H9 (cell line): ENCODE results near the gene HES1. TPM values are rescaled to one million over a fixed set of nuclear protein-coding genes. Genes with fewer than 3 reads are reported as not detected.
A peak's percentile ranks its signal among the peaks of the same experiment; 100 is the strongest.

Experiments
- DNase-seq: peaks from one replicate; pipeline ENCODE4 v3.0.0-alpha.2; 2017
- H2AFZ ChIP-seq: one replicate; pipeline ENCODE4 v1.6.1; 2013; ENCODE audit warnings: mild to moderate bottlenecking, low read length, control low read depth, moderate library complexity
- H2AK5ac ChIP-seq: 2 replicates; pipeline ENCODE4 v1.6.1; 2013; ENCODE audit warnings: low read length, control low read depth, mixed read lengths; ENCODE audit not compliant: insufficient read length
- H2BK120ac ChIP-seq: one replicate; pipeline ENCODE4 v1.6.1; 2013; ENCODE audit warnings: low read depth, mild to moderate bottlenecking, low read length, control low read depth, inconsistent platforms; ENCODE audit not compliant: poor library complexity, severe bottlenecking
- H2BK12ac ChIP-seq: 2 replicates; pipeline ENCODE4 v1.6.1; 2013; ENCODE audit warnings: low read length, control low read depth, mixed read lengths, low read depth; ENCODE audit not compliant: insufficient read length
- H2BK15ac ChIP-seq: 2 replicates; pipeline ENCODE4 v1.6.1; 2013; ENCODE audit warnings: low read depth, low read length, control low read depth
- H2BK20ac ChIP-seq: one replicate; pipeline ENCODE4 v1.6.1; 2013; ENCODE audit warnings: low read depth, mild to moderate bottlenecking, low read length, control low read depth, inconsistent platforms; ENCODE audit not compliant: poor library complexity, severe bottlenecking
- H2BK5ac ChIP-seq: 2 replicates; pipeline ENCODE4 v1.6.1; 2013; ENCODE audit warnings: low read length, control low read depth, mixed read lengths; ENCODE audit not compliant: insufficient read length
- H3K14ac ChIP-seq: 2 replicates; pipeline ENCODE4 v1.6.1; 2013; ENCODE audit warnings: low read length, control low read depth; ENCODE audit not compliant: insufficient read depth
- H3K18ac ChIP-seq: 2 replicates; pipeline ENCODE4 v1.6.1; 2013; ENCODE audit warnings: low read depth, mild to moderate bottlenecking, mixed read lengths, low read length, control low read depth; ENCODE audit not compliant: insufficient read length
- H3K23ac ChIP-seq: 2 replicates; pipeline ENCODE4 v1.6.1; 2013; ENCODE audit warnings: low read length, control low read depth, mixed read lengths, low read depth; ENCODE audit not compliant: insufficient read length
- H3K23me2 ChIP-seq: 2 replicates; pipeline ENCODE4 v1.6.1; 2013; ENCODE audit warnings: low read depth, mild to moderate bottlenecking, mixed read lengths, low read length, control low read depth; ENCODE audit not compliant: insufficient read length, poor library complexity, severe bottlenecking
- H3K27ac ChIP-seq: 2 replicates; pipeline ENCODE4 v1.5.1; 2013; ENCODE audit warnings: low read length, control low read depth, mixed read lengths, low read depth; ENCODE audit not compliant: insufficient read length
- H3K27me3 ChIP-seq: 2 replicates; pipeline ENCODE4 v1.6.1; 2013; ENCODE audit warnings: low read length, control low read depth, inconsistent platforms; ENCODE audit not compliant: insufficient read depth
- H3K4ac ChIP-seq: 2 replicates; pipeline ENCODE4 v1.6.1; 2013; ENCODE audit warnings: low read depth, mild to moderate bottlenecking, control low read depth, inconsistent platforms, low read length, moderate library complexity
- H3K4me1 ChIP-seq: 2 replicates; pipeline ENCODE4 v1.6.1; 2013; ENCODE audit warnings: low read length, control low read depth, inconsistent platforms; ENCODE audit not compliant: insufficient read depth
- H3K4me2 ChIP-seq: 2 replicates; pipeline ENCODE4 v1.6.1; 2013; ENCODE audit warnings: low read length, control low read depth, mixed read lengths; ENCODE audit not compliant: insufficient read length, insufficient read depth
- H3K56ac ChIP-seq: 2 replicates; pipeline ENCODE4 v1.6.1; 2013; ENCODE audit warnings: low read depth, mild to moderate bottlenecking, mixed read lengths, low read length, control low read depth; ENCODE audit not compliant: insufficient read length
- H3K79me1 ChIP-seq: 2 replicates; pipeline ENCODE4 v1.6.1; 2013; ENCODE audit warnings: low read depth, mild to moderate bottlenecking, moderate library complexity, low read length, control low read depth, inconsistent platforms; ENCODE audit not compliant: insufficient read depth, poor library complexity, severe bottlenecking
- H3K79me2 ChIP-seq: 2 replicates; pipeline ENCODE4 v1.6.1; 2013; ENCODE audit warnings: low read length, control low read depth, inconsistent platforms; ENCODE audit not compliant: insufficient read depth
- H3K9ac ChIP-seq: 2 replicates; pipeline ENCODE4 v1.6.1; 2013; ENCODE audit warnings: low read length, control low read depth, mixed read lengths; ENCODE audit not compliant: insufficient read length; ENCODE audit errors: extremely low read depth
- H3K9me3 ChIP-seq: one replicate; pipeline ENCODE4 v1.6.1; 2013; ENCODE audit warnings: low read depth, low read length, inconsistent platforms; ENCODE audit not compliant: control insufficient read depth
- H3T11ph ChIP-seq: one replicate; pipeline ENCODE4 v1.6.1; 2013; ENCODE audit warnings: mild to moderate bottlenecking, low read length, control low read depth, inconsistent platforms
- H4K20me1 ChIP-seq: one replicate; pipeline ENCODE4 v1.6.1; 2013; ENCODE audit not compliant: control insufficient read depth, insufficient read length, insufficient read depth
- H4K5ac ChIP-seq: 2 replicates; pipeline ENCODE4 v1.6.1; 2013; ENCODE audit warnings: low read depth, mild to moderate bottlenecking, mixed read lengths, low read length, control low read depth; ENCODE audit not compliant: insufficient read length
- H4K8ac ChIP-seq: replicated peaks from 2 replicates; pipeline ENCODE4 v1.6.1; 2013; ENCODE audit warnings: low read length, control low read depth, mixed read lengths, low read depth; ENCODE audit not compliant: insufficient read length
- H4K91ac ChIP-seq: 2 replicates; pipeline ENCODE4 v1.6.1; 2013; ENCODE audit warnings: low read depth, mild to moderate bottlenecking, moderate library complexity, mixed read lengths, low read length, control low read depth; ENCODE audit not compliant: insufficient read length
- H3K27ac Mint-ChIP-seq, 3 experiments: 2 replicates in 2 of 3; 3 replicates in 1 of 3; pipeline ENCODE4 v1.8.0; 2020 to 2021; ENCODE audit warnings: mixed read lengths in 3 of 3, mild to moderate bottlenecking in 1 of 3, moderate library complexity in 1 of 3
- H3K27me3 Mint-ChIP-seq: 2 replicates; pipeline ENCODE4 v1.8.0; 2021; ENCODE audit warnings: low read depth, mild to moderate bottlenecking, moderate library complexity, mixed read lengths
- H3K36me3 Mint-ChIP-seq, 3 experiments: 2 replicates in 2 of 3; 3 replicates in 1 of 3; pipeline ENCODE4 v1.8.0; 2020 to 2021; ENCODE audit warnings: low read depth in 3 of 3, mixed read lengths in 3 of 3; ENCODE audit not compliant: insufficient read depth in 1 of 3
- H3K4me1 Mint-ChIP-seq, 2 experiments: 2 replicates each; pipeline ENCODE4 v1.8.0; 2020; ENCODE audit warnings: mixed read lengths in 2 of 2
- H3K4me3 Mint-ChIP-seq, 2 experiments: 2 replicates in 1 of 2; 3 replicates in 1 of 2; pipeline ENCODE4 v1.8.0; 2020 to 2021; ENCODE audit warnings: mild to moderate bottlenecking in 2 of 2, mixed read lengths in 2 of 2, moderate library complexity in 1 of 2
- H3K9me3 Mint-ChIP-seq, 2 experiments: 2 replicates in 1 of 2; 3 replicates in 1 of 2; pipeline ENCODE4 v1.8.0; 2020; ENCODE audit warnings: mild to moderate bottlenecking in 2 of 2, mixed read lengths in 2 of 2, moderate library complexity in 1 of 2
- WGBS: extraction: QIAGEN DNeasy Blood & Tissue Kit; methylation state at CpG from one replicate; pipeline ENCODE4 v1.1.7; 2013; ENCODE audit warnings: missing lambda C conversion rate, low lambda C conversion rate, mixed read lengths; ENCODE audit not compliant: insufficient read length; ENCODE audit errors: extremely low coverage; 5-methylcytosine and 5-hydroxymethylcytosine counted together
- total RNA-seq: library from RNA; stranded (reverse); gene quantifications from 2 replicates; pipeline ENCODE4 v1.2.1, GENCODE V29; 2021
- TF ChIP-seq, protein P1 (sequence below): fragments of 200-600 bp; sonication (generic); conservative IDR thresholded peaks from 3 replicates; pipeline ENCODE4 v1.8.0; 2021; ENCODE audit warnings: antibody characterized with exemption, mild to moderate bottlenecking

HES1 gene
- total RNA-seq, 1 experiment from 2014 or later, result 23.2 TPM

DNA sequence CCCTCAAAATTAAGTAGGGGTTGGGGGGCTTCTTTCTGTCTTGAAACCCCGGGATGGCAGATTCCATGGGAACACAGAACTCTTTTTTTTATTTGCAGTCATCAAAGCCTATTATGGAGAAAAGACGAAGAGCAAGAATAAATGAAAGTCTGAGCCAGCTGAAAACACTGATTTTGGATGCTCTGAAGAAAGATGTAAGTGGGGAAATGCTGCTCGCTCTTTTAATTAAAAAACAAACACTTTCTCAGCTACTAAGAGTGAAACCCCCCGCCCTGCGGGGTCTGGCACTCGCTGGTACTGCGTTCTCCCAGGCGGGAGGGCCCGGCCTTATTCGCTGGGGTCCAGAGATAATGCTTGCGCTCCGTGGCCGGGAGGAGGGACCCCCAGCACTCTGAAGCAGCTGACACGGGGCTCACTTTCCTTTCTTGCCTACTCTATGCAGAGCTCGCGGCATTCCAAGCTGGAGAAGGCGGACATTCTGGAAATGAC lies 615 bp downstream of the HES1 start:
- Mint-ChIP-seq H3K4me3 (peak overlapping the region; percentile 84 to 94), H3K27ac (peak overlapping the region in 2 of 3 experiments; percentile 69 to 87; a peak in 5 of 7 replicates), H3K9me3 (no peaks in the 10 kb centered on the region; a peak in 2 of 5 replicates), H3K27me3 (peaks cover 51% of the 10 kb centered on the region), H3K4me1 (peaks cover 56 to 63% of the 10 kb centered on the region in 2 experiments), H3K36me3 (peaks cover 9 to 18% (median 16%) of the 10 kb centered on the region in 3 experiments)
- H3K9me3 ChIP-seq, result no peaks in the 10 kb centered on the region
- H3K56ac ChIP-seq, result no peak overlapping the region
- no peak overlapping the region for H4K5ac ChIP-seq
- DNase-seq, result peak; percentile 52
- no peak overlapping the region for H3K4ac ChIP-seq
- H3K23me2 ChIP-seq, result peaks cover 30% of the 10 kb centered on the region
- no peak overlapping the region for H2BK5ac ChIP-seq
- H3T11ph ChIP-seq, result no peak overlapping the region
- WGBS, result no CpG with 5 or more reads among the region's 17 CpGs
- H2AFZ ChIP-seq, result no peak overlapping the region
- no peak overlapping the region for H2BK12ac ChIP-seq
- no peaks in the 10 kb centered on the region for H3K79me1 ChIP-seq
- H4K20me1 ChIP-seq, result no peaks in the 10 kb centered on the region
- no peak overlapping the region for H3K27ac ChIP-seq
- H2AK5ac ChIP-seq, result no peak overlapping the region
- H3K9ac ChIP-seq, result peak overlapping the region; percentile 72
- H3K79me2 ChIP-seq, result no peaks in the 10 kb centered on the region
- TF ChIP-seq, protein P1, sequence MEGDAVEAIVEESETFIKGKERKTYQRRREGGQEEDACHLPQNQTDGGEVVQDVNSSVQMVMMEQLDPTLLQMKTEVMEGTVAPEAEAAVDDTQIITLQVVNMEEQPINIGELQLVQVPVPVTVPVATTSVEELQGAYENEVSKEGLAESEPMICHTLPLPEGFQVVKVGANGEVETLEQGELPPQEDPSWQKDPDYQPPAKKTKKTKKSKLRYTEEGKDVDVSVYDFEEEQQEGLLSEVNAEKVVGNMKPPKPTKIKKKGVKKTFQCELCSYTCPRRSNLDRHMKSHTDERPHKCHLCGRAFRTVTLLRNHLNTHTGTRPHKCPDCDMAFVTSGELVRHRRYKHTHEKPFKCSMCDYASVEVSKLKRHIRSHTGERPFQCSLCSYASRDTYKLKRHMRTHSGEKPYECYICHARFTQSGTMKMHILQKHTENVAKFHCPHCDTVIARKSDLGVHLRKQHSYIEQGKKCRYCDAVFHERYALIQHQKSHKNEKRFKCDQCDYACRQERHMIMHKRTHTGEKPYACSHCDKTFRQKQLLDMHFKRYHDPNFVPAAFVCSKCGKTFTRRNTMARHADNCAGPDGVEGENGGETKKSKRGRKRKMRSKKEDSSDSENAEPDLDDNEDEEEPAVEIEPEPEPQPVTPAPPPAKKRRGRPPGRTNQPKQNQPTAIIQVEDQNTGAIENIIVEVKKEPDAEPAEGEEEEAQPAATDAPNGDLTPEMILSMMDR, result no peak
- peaks cover 23% of the 10 kb centered on the region for H3K4me1 ChIP-seq
- no peak overlapping the region for H3K18ac ChIP-seq
- H4K8ac ChIP-seq, result no peak overlapping the region
- no peak overlapping the region for H2BK120ac ChIP-seq
- H3K4me2 ChIP-seq, result peak overlapping the region; percentile 92
- no peak overlapping the region for H3K23ac ChIP-seq
- no peak overlapping the region for H3K14ac ChIP-seq
- no peaks in the 10 kb centered on the region; the same call in 1 of the 2 replicates for H3K27me3 ChIP-seq
- no peak overlapping the region for H2BK15ac ChIP-seq
- H2BK20ac ChIP-seq, result no peak overlapping the region
- H4K91ac ChIP-seq, result no peak overlapping the region
